HG02610 (cell line): ENCODE results near the gene PPFIA3.

Source experiments
- ATAC-seq: cut with Tn5 transposase; IDR thresholded peaks from one replicate; pipeline ENCODE4 v1.9.1; 2021; ENCODE audit warnings: mild to moderate bottlenecking, moderate library complexity; ENCODE audit not compliant: unreplicated experiment

Gene PPFIA3

GRCh38 chr19:49102303-49102702 is 17.0 kb upstream of the PPFIA3 start:
- no peak for ATAC-seq

GRCh38 chr19:49103331-49104085 is 15.8 kb upstream of the PPFIA3 start:
- ATAC-seq = no peak

- no peak for ATAC-seq
These were observed 15.0 kb upstream of the PPFIA3 start for GRCh38 chr19:49104229-49104864.

GRCh38 chr19:49106648-49107135 is 12.7 kb upstream of the PPFIA3 start:
- no peak for ATAC-seq

GRCh38 chr19:49107625-49108459 is 11.5 kb upstream of the PPFIA3 start:
- ATAC-seq = no peak

GRCh38 chr19:49109051-49109450 is 10.3 kb upstream of the PPFIA3 start:
- ATAC-seq = no peak

- ATAC-seq = no peak
These were observed 9.6 kb upstream of the PPFIA3 start for GRCh38 chr19:49109569-49110233.

GRCh38 chr19:49110567-49110966 is 8.8 kb upstream of the PPFIA3 start:
- no peak for ATAC-seq

GRCh38 chr19:49111218-49111998 is 7.9 kb upstream of the PPFIA3 start:
- no peak for ATAC-seq

- peak; percentile 53 for ATAC-seq
These were observed 5.3 kb upstream of the PPFIA3 start, which contains the start of gene LIN7B for GRCh38 chr19:49113762-49114629. LIN7B (plus strand) TSS chr19:49114370; CDS start chr19:49114405, 35 bp downstream.

- no peak for ATAC-seq
These were observed 4.5 kb upstream of the PPFIA3 start for GRCh38 chr19:49114630-49115363.

GRCh38 chr19:49116544-49116943 is 2.8 kb upstream of the PPFIA3 start:
- no peak for ATAC-seq

- ATAC-seq = no peak
These were observed 1.4 kb upstream of the PPFIA3 start for GRCh38 chr19:49117677-49118564.

- ATAC-seq = peak; percentile 81
These were observed 556 bp upstream of the PPFIA3 start, which contains the start of gene C19orf73 for GRCh38 chr19:49118565-49119410. C19orf73 (minus strand) TSS chr19:49119143; CDS start chr19:49119022, 121 bp downstream.

- ATAC-seq = no peak
These were observed 960 bp downstream of the PPFIA3 start for GRCh38 chr19:49120325-49120683.

GRCh38 chr19:49120868-49121267 is 1.5 kb downstream of the PPFIA3 start:
- no peak for ATAC-seq
